ENCODE measurements around the gene ZNF326.

The ZNF326 gene

GRCh38 chr1:90074970-90075391 is 80.1 kb downstream of the ZNF326 start:
- no peak for DNase-seq (ENCODE audit: low read depth in 2 of 2)

DNA sequence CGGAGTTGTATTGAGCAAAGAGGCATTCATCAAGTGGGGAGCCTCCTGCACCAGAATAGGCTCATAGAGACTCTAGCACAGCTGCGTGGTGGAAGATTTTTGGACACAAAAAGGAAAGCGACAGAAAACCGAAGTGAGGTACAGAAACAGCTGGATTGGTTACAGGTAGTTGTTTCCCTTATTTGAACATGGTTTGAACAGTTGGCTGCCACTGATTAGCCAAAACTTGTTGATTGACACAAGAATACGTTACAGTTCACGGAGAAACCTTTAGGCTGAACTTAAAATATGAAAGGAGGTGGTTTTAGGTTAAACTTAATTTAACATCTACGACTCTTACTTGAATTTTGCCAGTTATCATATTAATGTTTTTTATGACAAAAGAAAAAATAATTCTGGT is 89.1 kb downstream of the ZNF326 start:
- no peak for DNase-seq (ENCODE audit: low read depth in 2 of 2)

Measured in activated CD8-positive, alpha-beta memory T cell treated with anti-CD3 and anti-CD28 coated beads for 4 hours (primary cell).